ENCODE measurements around the gene HECTD4. TPM values are rescaled to one million over a fixed set of nuclear protein-coding genes. Genes with fewer than 3 reads are reported as not detected.

HECTD4 gene
- total RNA-seq, 1 experiment from 2014 or later: 37.4 TPM

GRCh38 chr12:112238441-112238840, 143.8 kb downstream of the HECTD4 start:
- H3K9me2 ChIP-seq (ENCODE audit: insufficient read depth): no peaks in the 10 kb centered on the region
- CTCF ChIA-PET: no interaction called here
- no TSS peak for BruUV-seq (replicated peaks)
- POLR2A ChIA-PET (ENCODE audit: unreplicated experiment): no interaction called here
- no peaks in the 10 kb centered on the region for H3F3A ChIP-seq (ENCODE audit: insufficient read depth, low read depth)
- no peak for DNase-seq
- no peak overlapping the region for H3K4me2 ChIP-seq
- no peaks in the 10 kb centered on the region for H3K9me3 ChIP-seq (ENCODE audit: insufficient read depth, low read depth)
- no peak overlapping the region for H2AFZ ChIP-seq
- H3K27me3 ChIP-seq (ENCODE audit: insufficient read depth, low read depth): no peaks in the 10 kb centered on the region
- TF ChIP-seq, protein P1, sequence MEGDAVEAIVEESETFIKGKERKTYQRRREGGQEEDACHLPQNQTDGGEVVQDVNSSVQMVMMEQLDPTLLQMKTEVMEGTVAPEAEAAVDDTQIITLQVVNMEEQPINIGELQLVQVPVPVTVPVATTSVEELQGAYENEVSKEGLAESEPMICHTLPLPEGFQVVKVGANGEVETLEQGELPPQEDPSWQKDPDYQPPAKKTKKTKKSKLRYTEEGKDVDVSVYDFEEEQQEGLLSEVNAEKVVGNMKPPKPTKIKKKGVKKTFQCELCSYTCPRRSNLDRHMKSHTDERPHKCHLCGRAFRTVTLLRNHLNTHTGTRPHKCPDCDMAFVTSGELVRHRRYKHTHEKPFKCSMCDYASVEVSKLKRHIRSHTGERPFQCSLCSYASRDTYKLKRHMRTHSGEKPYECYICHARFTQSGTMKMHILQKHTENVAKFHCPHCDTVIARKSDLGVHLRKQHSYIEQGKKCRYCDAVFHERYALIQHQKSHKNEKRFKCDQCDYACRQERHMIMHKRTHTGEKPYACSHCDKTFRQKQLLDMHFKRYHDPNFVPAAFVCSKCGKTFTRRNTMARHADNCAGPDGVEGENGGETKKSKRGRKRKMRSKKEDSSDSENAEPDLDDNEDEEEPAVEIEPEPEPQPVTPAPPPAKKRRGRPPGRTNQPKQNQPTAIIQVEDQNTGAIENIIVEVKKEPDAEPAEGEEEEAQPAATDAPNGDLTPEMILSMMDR (conservative IDR thresholded peaks at IDR 0.05): no peak
- no peak for TF ChIP-seq EZH2 (IDR thresholded peaks at IDR 0.05; ENCODE audit: low read depth)
- intact Hi-C loops (cut with micrococcal nuclease; ENCODE audit: unreplicated experiment): no loop called here
- H3K4me1 ChIP-seq (replicated peaks; ENCODE audit: insufficient read depth): no peaks in the 10 kb centered on the region
- H3K4me3 ChIP-seq: no peak overlapping the region
- H4K20me1 ChIP-seq (ENCODE audit: insufficient read depth): no peaks in the 10 kb centered on the region
- H3K27ac ChIP-seq: no peak overlapping the region
- no peaks in the 10 kb centered on the region for H3K79me2 ChIP-seq (ENCODE audit: low read depth)
- peaks cover 19% of the 10 kb centered on the region; the same call in 1 of the 2 replicates for H3K36me3 ChIP-seq (ENCODE audit: low read depth)

- no peaks in the 10 kb centered on the region for H3K9me2 ChIP-seq (ENCODE audit: insufficient read depth)
- H3K4me1 ChIP-seq (replicated peaks; ENCODE audit: insufficient read depth): no peaks in the 10 kb centered on the region
- BruUV-seq (replicated peaks): no TSS peak
These were observed 145.4 kb downstream of the HECTD4 start for GRCh38 chr12:112236786-112237185.

GRCh38 chr12:112236386-112236785, 145.8 kb downstream of the HECTD4 start:
- no TSS peak for BruUV-seq (replicated peaks)
- TF ChIP-seq, protein P1 (conservative IDR thresholded peaks at IDR 0.05): no peak
- TF ChIP-seq EZH2 (IDR thresholded peaks at IDR 0.05; ENCODE audit: low read depth): no peak
- no peaks in the 10 kb centered on the region for H3K9me3 ChIP-seq (ENCODE audit: insufficient read depth, low read depth)
- H3K79me2 ChIP-seq (ENCODE audit: low read depth): no peaks in the 10 kb centered on the region
- H3K4me3 ChIP-seq: no peak overlapping the region
- no peak overlapping the region for H3K4me2 ChIP-seq
- H3K27ac ChIP-seq: no peak overlapping the region
- no peaks in the 10 kb centered on the region for H4K20me1 ChIP-seq (ENCODE audit: insufficient read depth)
- H3K27me3 ChIP-seq (ENCODE audit: insufficient read depth, low read depth): no peaks in the 10 kb centered on the region
- no peak overlapping the region for H2AFZ ChIP-seq
- ChIA-PET CTCF (no interaction called here), POLR2A (ENCODE audit: unreplicated experiment) (no interaction called here)
- DNase-seq: no peak
- H3K36me3 ChIP-seq (ENCODE audit: low read depth): peaks cover 13% of the 10 kb centered on the region; the same call in 1 of the 2 replicates
- H3F3A ChIP-seq (ENCODE audit: insufficient read depth, low read depth): no peaks in the 10 kb centered on the region
- H3K9me2 ChIP-seq (ENCODE audit: insufficient read depth): no peaks in the 10 kb centered on the region
- H3K4me1 ChIP-seq (replicated peaks; ENCODE audit: insufficient read depth): no peaks in the 10 kb centered on the region
- intact Hi-C loops (cut with micrococcal nuclease; ENCODE audit: unreplicated experiment): no loop called here

More at GRCh38 chr12:112236786-112237185, 145.4 kb downstream of the HECTD4 start:
- H3K27ac ChIP-seq: no peak overlapping the region
- H3K36me3 ChIP-seq (ENCODE audit: low read depth): peaks cover 15% of the 10 kb centered on the region; the same call in 1 of the 2 replicates
- DNase-seq: no peak
- H3K4me2 ChIP-seq: no peak overlapping the region
- TF ChIP-seq, protein P1 (conservative IDR thresholded peaks at IDR 0.05): no peak
- TF ChIP-seq EZH2 (IDR thresholded peaks at IDR 0.05; ENCODE audit: low read depth): no peak
- ChIA-PET CTCF (no interaction called here), POLR2A (ENCODE audit: unreplicated experiment) (no interaction called here)
- H3F3A ChIP-seq (ENCODE audit: insufficient read depth, low read depth): no peaks in the 10 kb centered on the region
- H3K9me3 ChIP-seq (ENCODE audit: insufficient read depth, low read depth): no peaks in the 10 kb centered on the region
- no peaks in the 10 kb centered on the region for H4K20me1 ChIP-seq (ENCODE audit: insufficient read depth)
- H3K27me3 ChIP-seq (ENCODE audit: insufficient read depth, low read depth): no peaks in the 10 kb centered on the region
- H3K79me2 ChIP-seq (ENCODE audit: low read depth): no peaks in the 10 kb centered on the region
- H3K4me3 ChIP-seq: no peak overlapping the region
- intact Hi-C loops (cut with micrococcal nuclease; ENCODE audit: unreplicated experiment): no loop called here
- H2AFZ ChIP-seq: no peak overlapping the region

Measured in PC-9 (cell line).